GM12892 (cell line): ENCODE data around the gene STAC2.

Source experiments
- DNase-seq: peaks from one replicate; pipeline ENCODE4 v3.0.0; 2011; ENCODE audit not compliant: insufficient read length
- FAIRE-seq: peaks from 2 replicates; lab custom pipeline; 2011; peaks lifted over from hg19 to GRCh38; lab: Jason Lieb, UNC
- POLR2A ChIP-seq: IDR thresholded peaks from 2 replicates; pipeline ENCODE4 v1.6.1; 2011; ENCODE audit warnings: low read depth, low read length, control low read depth
- POLR2AphosphoS5 ChIP-seq: IDR thresholded peaks from 2 replicates; pipeline ENCODE4 v1.6.1; 2011; ENCODE audit warnings: low read depth, low read length, control low read depth
- TAF1 ChIP-seq: IDR thresholded peaks from 2 replicates; pipeline ENCODE4 v1.6.1; 2011; ENCODE audit warnings: low read depth, mild to moderate bottlenecking, control low read depth, low read length, borderline replicate concordance

Gene STAC2

GRCh38 chr17:39200957-39201510 is 24.7 kb downstream of the STAC2 start:
- FAIRE-seq, result no peak
- TF ChIP-seq TAF1, result no peak
- peak; percentile 68 for TF ChIP-seq POLR2AphosphoS5
- TF ChIP-seq POLR2A, result peak; percentile 45; the same call in 1 of the 2 replicates
- DNase-seq, result no peak

DNA sequence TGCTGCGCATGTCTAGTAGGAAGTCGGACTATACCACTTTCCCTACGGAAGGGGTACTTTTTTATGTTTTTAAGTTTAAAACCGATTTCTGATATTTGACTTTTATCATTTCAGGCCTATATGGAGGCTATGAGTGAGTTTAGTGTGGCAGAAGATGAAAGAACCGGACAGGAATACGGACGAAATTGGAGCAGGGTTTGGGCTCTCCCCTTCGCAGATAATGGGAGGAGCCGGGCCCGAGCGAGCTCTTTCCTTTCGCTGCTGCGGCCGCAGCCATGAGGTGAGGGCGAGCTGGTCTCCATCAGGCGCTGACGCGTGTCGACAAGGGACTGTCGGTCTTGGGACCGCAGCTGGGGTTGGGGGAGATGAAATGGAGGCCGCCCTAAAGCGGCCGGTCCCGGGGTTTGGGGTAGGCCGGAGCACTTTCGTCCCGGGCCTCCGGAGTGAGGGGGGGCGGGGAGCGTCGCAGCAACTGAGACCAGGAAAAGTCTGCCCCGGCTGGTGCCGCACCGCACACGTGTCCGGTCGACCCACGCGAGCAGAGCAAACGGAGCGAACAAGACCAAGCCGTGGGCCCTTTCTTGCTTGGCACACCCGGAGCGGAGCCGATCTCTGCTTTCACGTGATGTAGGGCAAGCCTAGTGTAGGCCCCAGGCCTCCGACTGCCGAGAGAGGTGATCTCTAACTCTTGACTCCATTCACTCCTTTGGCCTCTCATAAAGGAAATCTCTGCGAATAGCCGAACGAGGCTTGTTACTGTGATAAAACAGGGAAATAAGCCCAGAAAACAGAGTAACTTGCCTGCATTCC is 25.5 kb downstream of the STAC2 start, which contains the start of gene RPL19:
Gene RPL19, plus strand, starts transcription at position 214 of the 810 bp plus-strand sequence. Its CDS starts 62 bp downstream, at position 276.
- FAIRE-seq, result peak; percentile 30
- peak; percentile 99 for TF ChIP-seq POLR2A
- TF ChIP-seq POLR2AphosphoS5, result peak; percentile 99
- peak; percentile 97 for TF ChIP-seq TAF1
- peak; percentile 86 for DNase-seq

DNA sequence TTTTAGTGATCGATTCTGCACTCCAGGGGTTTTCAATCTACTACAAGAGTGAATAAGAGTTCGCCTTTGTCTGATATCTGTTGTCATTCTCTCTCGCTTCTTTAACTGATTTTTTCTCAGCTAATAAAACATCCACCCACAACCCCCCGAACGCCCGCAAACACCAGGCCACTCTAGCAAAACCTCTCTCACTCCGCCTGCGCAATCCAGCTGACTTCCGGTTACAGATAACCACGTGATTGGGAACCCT is 26.0 kb downstream of the STAC2 start:
- peak; percentile 89 for DNase-seq
- TF ChIP-seq TAF1, result no peak
- TF ChIP-seq POLR2AphosphoS5, result no peak
- TF ChIP-seq POLR2A, result peak; percentile 4; the same call in 1 of the 2 replicates
- peak; percentile 86 for FAIRE-seq

DNA sequence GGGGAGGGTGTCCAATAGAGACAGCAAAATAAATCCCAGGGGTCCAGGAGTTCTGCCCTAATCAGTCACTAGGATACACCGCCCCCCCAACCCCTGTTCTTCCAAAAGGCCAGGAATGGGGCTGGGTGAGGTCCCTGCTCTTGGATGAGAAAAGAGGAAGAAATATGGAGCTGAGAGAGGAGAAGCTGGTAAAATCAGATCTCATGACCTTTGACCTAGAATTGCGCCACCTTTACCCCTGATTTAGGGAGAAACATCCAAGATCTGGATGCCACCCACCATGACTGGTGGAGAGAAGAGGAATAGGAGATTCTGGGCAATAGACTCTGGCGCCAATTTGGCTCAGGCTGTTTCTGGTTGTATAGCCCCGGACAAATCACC is 27.6 kb downstream of the STAC2 start:
- TF ChIP-seq POLR2AphosphoS5 (no peak), POLR2A (no peak), TAF1 (no peak)
- FAIRE-seq (no peak), DNase-seq (no peak)

GRCh38 chr17:39197380-39198185 is 28.2 kb downstream of the STAC2 start, which contains the start of gene CACNB1:
TSS of gene CACNB1 (minus strand) at chr17:39197669. CDS start at chr17:39197495, 174 bp downstream.
- peak; percentile 48; the same call in 1 of the 2 replicates for TF ChIP-seq POLR2A
- no peak for TF ChIP-seq TAF1
- peak; percentile 14 for FAIRE-seq
- peak; percentile 80 for DNase-seq

DNA sequence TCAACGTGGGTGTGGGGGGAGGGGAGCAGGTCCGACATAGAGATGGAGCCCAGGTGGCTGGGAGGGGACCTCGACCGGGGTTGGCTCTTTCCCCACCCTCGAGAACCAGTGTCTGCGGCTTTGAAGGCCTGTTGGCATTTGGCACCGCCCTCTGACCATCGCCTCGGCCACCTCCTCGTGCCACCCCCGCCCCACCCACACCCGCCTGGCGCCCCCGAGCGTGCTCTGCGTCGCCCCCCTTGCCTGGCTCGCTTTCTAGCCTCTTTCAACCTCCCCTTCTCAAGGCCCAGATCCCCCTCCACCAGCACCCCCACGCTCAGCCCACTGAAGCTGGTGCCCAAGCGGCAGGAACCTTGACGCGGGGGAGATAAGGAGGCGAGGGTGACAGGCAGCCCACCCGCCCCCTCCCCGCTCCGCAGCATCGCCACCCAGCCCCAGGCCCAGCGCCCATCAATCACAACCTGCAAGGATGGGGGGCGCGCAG is 28.9 kb downstream of the STAC2 start:
- TF ChIP-seq POLR2AphosphoS5, result no peak
- TF ChIP-seq TAF1, result no peak
- TF ChIP-seq POLR2A, result no peak
- DNase-seq (no peak), FAIRE-seq (no peak)

- TF ChIP-seq POLR2AphosphoS5 (no peak), TAF1 (no peak), POLR2A (no peak)
- no peak for FAIRE-seq
- DNase-seq, result no peak
Measured at GRCh38 chr17:39196241-39196807, 29.4 kb downstream of the STAC2 start.

DNA sequence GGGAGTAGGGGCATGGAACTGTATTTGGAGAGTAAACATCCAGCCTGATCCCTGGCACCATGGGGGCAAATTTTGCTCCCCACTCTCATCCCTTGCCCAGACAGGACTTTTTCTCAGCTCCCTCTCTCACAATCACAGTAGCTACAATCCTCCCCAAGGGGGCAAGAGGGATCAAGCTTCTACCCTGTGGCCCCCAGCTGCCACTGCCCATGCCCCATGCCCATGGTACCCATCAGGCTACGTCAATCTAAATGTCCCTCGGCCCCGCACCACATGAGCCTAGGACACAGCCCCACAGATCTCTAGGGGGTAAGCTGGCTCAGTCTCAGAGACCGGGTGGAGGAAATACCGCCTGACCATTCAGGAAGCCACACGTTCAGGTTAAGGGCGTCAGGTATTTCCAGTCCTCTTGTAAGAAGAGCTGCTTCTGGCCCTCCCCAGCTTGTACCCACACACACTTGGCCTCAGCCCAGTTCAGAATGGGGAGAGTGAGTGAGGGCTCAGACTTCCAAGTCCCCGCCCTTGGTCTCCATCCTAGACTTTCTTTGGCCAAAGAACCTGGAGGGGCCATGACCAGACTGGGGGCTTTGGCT is 30.1 kb downstream of the STAC2 start:
- no peak for TF ChIP-seq TAF1
- TF ChIP-seq POLR2AphosphoS5, result no peak
- TF ChIP-seq POLR2A, result no peak
- FAIRE-seq (peak; percentile 77), DNase-seq (no peak)

DNA sequence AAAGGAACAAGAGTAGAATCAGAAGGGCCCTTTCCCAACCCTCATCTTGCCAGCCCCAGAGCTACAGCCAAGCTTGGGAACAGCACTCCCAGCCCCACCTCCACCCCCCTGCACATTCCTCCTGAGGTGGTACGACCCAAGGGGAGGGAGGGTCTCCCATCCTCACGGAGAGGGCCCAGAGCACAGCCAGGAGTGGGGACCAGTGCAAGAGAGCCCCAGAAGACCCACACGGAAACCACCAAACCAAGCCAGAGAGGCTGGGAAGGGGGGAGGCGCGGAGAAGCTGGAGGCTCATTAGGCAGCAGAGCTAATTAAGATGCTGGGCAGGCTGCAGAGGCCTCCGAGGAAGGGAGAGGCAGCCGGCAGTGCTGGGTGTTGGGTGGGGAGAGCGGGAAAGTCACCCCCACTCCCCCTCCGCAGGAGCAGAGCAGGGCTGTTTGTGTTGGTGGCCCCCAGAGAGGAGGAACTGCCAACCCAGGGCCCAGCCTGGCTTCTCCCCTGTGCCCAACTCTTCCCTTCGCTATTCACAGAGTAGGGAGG is 30.7 kb downstream of the STAC2 start:
- FAIRE-seq (no peak), DNase-seq (no peak)
- TF ChIP-seq POLR2AphosphoS5 (no peak), POLR2A (no peak), TAF1 (no peak)

DNA sequence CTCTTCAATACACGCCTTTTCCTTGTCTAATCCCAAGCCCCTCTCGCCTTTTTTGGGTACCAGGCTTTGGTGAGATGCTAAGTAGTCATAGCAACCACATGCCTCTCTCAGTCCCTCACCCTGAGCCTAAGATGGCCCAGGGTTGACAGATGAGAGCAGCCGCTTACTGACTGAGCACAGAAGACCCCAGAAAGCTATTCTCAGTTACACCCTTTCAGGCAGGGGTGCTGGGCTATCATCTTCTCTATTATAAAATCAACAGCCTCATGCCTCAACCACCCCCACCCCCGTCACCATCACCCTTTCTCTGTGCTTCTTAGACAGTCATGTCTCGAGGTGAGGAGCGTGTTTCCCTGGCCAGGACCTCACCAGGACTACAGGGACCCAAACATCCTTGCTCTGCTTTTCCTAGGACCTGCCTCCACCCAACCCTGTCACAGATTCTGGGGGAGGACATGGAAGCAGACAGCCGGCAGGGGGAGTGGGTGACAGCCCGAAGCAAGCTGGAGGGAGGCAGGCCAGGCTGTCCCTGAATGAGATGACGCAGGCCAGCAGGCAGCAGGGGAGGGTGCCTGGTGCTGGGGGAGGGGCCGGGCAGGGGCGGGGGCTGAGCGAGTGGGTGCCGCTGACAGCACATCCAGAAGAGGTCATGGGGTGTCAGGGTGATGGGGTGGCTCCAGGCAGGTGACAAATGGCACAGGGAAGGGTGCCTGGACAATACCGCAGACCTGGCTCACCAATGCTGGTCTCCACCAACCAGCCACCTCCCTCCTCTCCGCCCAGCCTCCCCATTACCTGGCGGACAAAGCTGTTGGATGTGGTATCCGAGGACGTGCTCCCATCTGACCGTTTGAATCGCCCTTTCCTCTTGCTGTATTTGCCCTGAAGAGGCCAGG is 31.4 kb downstream of the STAC2 start:
- no peak for FAIRE-seq
- DNase-seq, result no peak
- TF ChIP-seq TAF1, result no peak
- no peak for TF ChIP-seq POLR2A
- TF ChIP-seq POLR2AphosphoS5, result no peak
